Activated naive CD8-positive, alpha-beta T cell treated with anti-CD3 and anti-CD28 coated beads, Interleukin-2, amount 50 U/mL, for 24 hours (primary cell): Measurements from ENCODE around the gene GLB1L2.

ENCODE experiments used
- ATAC-seq: fragments of 150-1000 bp; cut with Tn5 transposase; one replicate; pipeline ENCODE4 v1.10.0; 2021
- DNase-seq: peaks from one replicate; pipeline ENCODE4 v3.0.0; 2021
- H3K27ac Mint-ChIP-seq: one replicate; pipeline ENCODE4 v1.8.0; 2021; ENCODE audit warnings: mild to moderate bottlenecking, mixed read lengths
- H3K27me3 Mint-ChIP-seq: one replicate; pipeline ENCODE4 v1.8.0; 2021; ENCODE audit warnings: mixed read lengths
- H3K36me3 Mint-ChIP-seq: one replicate; pipeline ENCODE4 v1.8.0; 2021; ENCODE audit warnings: low read depth, mixed read lengths
- H3K4me1 Mint-ChIP-seq: one replicate; pipeline ENCODE4 v1.8.0; 2021; ENCODE audit warnings: mixed read lengths
- H3K4me3 Mint-ChIP-seq: one replicate; pipeline ENCODE4 v1.8.0; 2021; ENCODE audit warnings: mild to moderate bottlenecking, moderate library complexity, mixed read lengths
- H3K9me3 Mint-ChIP-seq: one replicate; pipeline ENCODE4 v1.8.0; 2021; ENCODE audit warnings: mixed read lengths

The GLB1L2 gene

GRCh38 chr11:134388590-134388989, 56.8 kb downstream of the GLB1L2 start:
- DNase-seq (no peak), ATAC-seq (no peak)
- H3K4me3 Mint-ChIP-seq, result no peak overlapping the region
- H3K36me3 Mint-ChIP-seq, result no peaks in the 10 kb centered on the region
- H3K4me1 Mint-ChIP-seq, result peaks cover 16% of the 10 kb centered on the region
- H3K27ac Mint-ChIP-seq, result no peak overlapping the region
- H3K27me3 Mint-ChIP-seq, result peaks cover 15% of the 10 kb centered on the region
- no peaks in the 10 kb centered on the region for H3K9me3 Mint-ChIP-seq

DNA sequence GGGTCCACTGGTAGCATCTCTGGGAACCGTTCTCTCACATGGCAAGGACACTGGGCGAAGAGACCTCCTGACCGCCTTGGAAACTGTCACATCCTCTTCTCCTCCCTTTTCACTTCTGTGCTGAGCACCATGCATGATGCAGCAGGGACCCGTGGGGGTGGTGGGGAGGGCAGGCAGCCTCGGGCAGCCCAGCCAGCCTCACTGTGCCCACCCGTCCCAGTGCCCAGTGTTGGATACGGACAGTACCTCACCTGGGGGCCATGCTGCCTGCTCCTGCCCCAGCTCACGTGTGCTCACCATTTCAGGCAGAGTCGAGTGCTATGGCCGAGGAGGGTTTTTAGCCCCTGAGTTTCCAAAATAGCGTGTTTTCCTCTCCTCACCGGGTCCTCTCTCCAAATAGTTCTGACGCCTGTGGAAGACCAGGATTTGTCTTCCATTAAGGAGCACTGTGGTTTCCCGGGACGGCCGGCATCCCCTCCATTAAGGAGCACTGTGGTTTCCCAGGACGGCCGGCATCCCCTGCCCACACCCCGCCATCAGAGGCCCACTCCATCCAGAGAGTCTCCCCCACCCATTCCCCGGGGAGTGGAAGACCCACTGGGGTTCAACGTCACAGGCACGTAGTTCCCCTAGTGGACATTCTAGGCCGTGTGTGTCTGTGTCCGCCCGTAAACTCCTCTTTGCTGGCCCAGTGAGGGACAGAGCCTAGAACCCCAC, 57.8 kb downstream of the GLB1L2 start:
- Mint-ChIP-seq H3K27me3 (peaks cover 15% of the 10 kb centered on the region), H3K4me3 (no peak overlapping the region), H3K4me1 (peaks cover 16% of the 10 kb centered on the region)

DNA sequence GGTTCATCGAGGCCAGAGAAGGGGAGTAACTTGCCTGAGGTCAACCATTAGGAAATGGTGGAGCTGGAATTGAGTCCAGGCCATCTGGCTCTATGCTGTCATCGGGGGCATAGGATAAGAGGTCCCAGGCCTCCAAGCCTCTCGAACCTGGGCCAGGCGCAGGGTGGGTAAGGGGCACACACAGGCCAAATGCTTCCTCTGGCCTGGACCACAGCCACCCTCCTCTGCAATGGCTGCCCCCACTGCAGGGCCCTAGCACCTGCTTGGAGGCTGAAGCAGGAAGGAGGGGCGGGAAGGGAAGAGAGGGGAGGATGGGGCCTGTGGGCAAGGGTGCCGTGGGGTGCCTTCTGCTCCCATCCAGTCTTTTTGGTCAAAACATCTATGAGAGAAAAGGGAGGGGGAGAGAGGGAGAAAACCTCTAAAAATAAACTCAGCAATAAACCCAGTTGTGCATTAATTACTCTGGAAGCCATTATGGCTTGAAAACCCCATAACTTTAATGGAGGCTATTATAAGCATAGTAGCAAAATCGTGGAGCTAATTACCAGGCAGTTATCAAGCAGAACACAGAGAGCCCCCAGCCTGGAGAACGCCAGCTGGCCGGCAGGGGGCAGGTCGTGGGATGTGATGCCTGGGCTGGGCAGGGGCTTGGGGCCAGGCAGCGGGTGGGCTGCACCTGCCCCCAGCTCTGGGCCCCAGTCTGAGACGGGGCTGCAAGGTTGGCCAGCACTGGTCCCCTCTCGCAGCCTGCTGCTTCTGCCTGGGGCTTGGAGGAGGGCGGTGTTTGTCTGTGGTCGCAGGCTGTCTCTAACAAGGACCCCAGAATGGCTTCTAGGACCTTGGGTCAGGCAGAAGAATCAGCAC, 59.1 kb downstream of the GLB1L2 start:
- H3K4me3 Mint-ChIP-seq, result no peak overlapping the region
- peaks cover 10% of the 10 kb centered on the region for H3K27me3 Mint-ChIP-seq
- peaks cover 14% of the 10 kb centered on the region for H3K4me1 Mint-ChIP-seq
- ATAC-seq, result no peak
- no peak overlapping the region for H3K27ac Mint-ChIP-seq
- no peaks in the 10 kb centered on the region for H3K9me3 Mint-ChIP-seq
- DNase-seq, result no peak
- no peaks in the 10 kb centered on the region for H3K36me3 Mint-ChIP-seq

More for the DNA sequence above, 57.8 kb downstream of the GLB1L2 start:
- Mint-ChIP-seq H3K27ac (no peak overlapping the region), H3K36me3 (no peaks in the 10 kb centered on the region), H3K9me3 (no peaks in the 10 kb centered on the region)
- DNase-seq (no peak), ATAC-seq (no peak)

DNA sequence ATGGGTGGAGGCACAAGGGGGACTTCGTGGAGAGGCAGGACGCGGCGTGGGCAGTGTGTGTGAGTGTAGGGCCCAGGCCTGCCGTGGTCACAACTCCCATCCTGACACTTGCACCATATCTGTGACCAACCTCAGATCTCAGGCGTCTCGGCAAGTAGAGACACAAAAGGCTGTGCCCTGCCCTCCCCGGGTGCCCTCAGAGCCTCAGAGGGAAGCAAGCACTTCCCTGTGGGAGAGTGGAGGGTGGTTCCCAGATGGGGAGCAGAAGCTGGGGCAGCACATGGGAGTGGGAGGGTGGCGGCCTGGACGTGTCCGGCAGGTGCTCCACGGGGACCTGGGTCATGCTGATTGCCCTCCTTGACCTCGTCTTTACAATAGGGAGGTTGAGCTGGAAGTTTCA, 59.9 kb downstream of the GLB1L2 start:
- no peak overlapping the region for H3K4me3 Mint-ChIP-seq
- ATAC-seq (no peak), DNase-seq (no peak)
- peaks cover 7% of the 10 kb centered on the region for H3K27me3 Mint-ChIP-seq
- peaks cover 7% of the 10 kb centered on the region for H3K4me1 Mint-ChIP-seq
- H3K36me3 Mint-ChIP-seq, result no peaks in the 10 kb centered on the region
- no peaks in the 10 kb centered on the region for H3K9me3 Mint-ChIP-seq
- H3K27ac Mint-ChIP-seq, result no peak overlapping the region

- H3K4me1 Mint-ChIP-seq, result no peaks in the 10 kb centered on the region
- ATAC-seq (no peak), DNase-seq (no peak)
- no peak overlapping the region for H3K27ac Mint-ChIP-seq
- no peak overlapping the region for H3K4me3 Mint-ChIP-seq
- no peaks in the 10 kb centered on the region for H3K36me3 Mint-ChIP-seq
- peaks cover 7% of the 10 kb centered on the region for H3K27me3 Mint-ChIP-seq
- H3K9me3 Mint-ChIP-seq, result no peaks in the 10 kb centered on the region
These were observed 61.3 kb downstream of the GLB1L2 start for GRCh38 chr11:134392953-134393615.

- no peaks in the 10 kb centered on the region for H3K9me3 Mint-ChIP-seq
- H3K4me3 Mint-ChIP-seq, result no peak overlapping the region
- no peak overlapping the region for H3K27ac Mint-ChIP-seq
- DNase-seq (no peak), ATAC-seq (no peak)
- no peaks in the 10 kb centered on the region for H3K4me1 Mint-ChIP-seq
- peaks cover 7% of the 10 kb centered on the region for H3K27me3 Mint-ChIP-seq
- no peaks in the 10 kb centered on the region for H3K36me3 Mint-ChIP-seq
These were observed 61.9 kb downstream of the GLB1L2 start for GRCh38 chr11:134393638-134394037.

- H3K36me3 Mint-ChIP-seq, result no peaks in the 10 kb centered on the region
- no peak overlapping the region for H3K27ac Mint-ChIP-seq
- peaks cover 7% of the 10 kb centered on the region for H3K27me3 Mint-ChIP-seq
- H3K4me3 Mint-ChIP-seq, result no peak overlapping the region
- DNase-seq (no peak), ATAC-seq (no peak)
- no peaks in the 10 kb centered on the region for H3K4me1 Mint-ChIP-seq
- no peaks in the 10 kb centered on the region for H3K9me3 Mint-ChIP-seq
These were observed 62.5 kb downstream of the GLB1L2 start for GRCh38 chr11:134394311-134394710.

DNA sequence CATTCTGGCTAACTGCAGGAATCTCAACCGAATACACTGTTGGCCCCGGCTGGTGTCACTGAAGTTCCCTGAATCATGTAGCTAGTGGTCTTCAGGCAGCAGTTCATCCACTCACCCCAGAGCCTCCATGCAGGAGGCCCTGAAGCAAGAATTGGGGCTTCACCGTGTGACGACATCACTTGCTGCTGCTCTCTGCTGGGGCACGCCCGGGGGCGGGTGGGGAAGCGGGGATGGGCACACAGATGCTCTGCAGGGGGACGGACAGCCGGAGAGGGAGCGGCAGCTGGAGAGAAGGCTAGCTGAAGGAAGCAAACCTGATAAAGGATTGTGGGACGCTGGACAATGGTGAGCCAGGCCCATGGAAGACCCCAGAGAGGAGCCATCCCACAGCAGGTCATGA, 63.2 kb downstream of the GLB1L2 start:
- H3K4me1 Mint-ChIP-seq, result no peaks in the 10 kb centered on the region
- peaks cover 7% of the 10 kb centered on the region for H3K27me3 Mint-ChIP-seq
- H3K36me3 Mint-ChIP-seq, result no peaks in the 10 kb centered on the region
- H3K27ac Mint-ChIP-seq, result no peak overlapping the region
- DNase-seq (no peak), ATAC-seq (no peak)
- H3K9me3 Mint-ChIP-seq, result no peaks in the 10 kb centered on the region
- H3K4me3 Mint-ChIP-seq, result no peak overlapping the region

- no peaks in the 10 kb centered on the region for H3K4me1 Mint-ChIP-seq
- peaks cover 11% of the 10 kb centered on the region for H3K27me3 Mint-ChIP-seq
- H3K4me3 Mint-ChIP-seq, result no peak overlapping the region
- no peak overlapping the region for H3K27ac Mint-ChIP-seq
- no peak for ATAC-seq
- H3K36me3 Mint-ChIP-seq, result no peaks in the 10 kb centered on the region
- DNase-seq, result no peak
- no peaks in the 10 kb centered on the region for H3K9me3 Mint-ChIP-seq
These were observed 65.7 kb downstream of the GLB1L2 start for GRCh38 chr11:134397304-134398078.

GRCh38 chr11:134398079-134398444, 66.3 kb downstream of the GLB1L2 start:
- DNase-seq (no peak), ATAC-seq (no peak)
- Mint-ChIP-seq H3K9me3 (no peaks in the 10 kb centered on the region), H3K27ac (no peak overlapping the region), H3K36me3 (no peaks in the 10 kb centered on the region), H3K4me3 (no peak overlapping the region), H3K27me3 (peaks cover 11% of the 10 kb centered on the region), H3K4me1 (no peaks in the 10 kb centered on the region)

DNA sequence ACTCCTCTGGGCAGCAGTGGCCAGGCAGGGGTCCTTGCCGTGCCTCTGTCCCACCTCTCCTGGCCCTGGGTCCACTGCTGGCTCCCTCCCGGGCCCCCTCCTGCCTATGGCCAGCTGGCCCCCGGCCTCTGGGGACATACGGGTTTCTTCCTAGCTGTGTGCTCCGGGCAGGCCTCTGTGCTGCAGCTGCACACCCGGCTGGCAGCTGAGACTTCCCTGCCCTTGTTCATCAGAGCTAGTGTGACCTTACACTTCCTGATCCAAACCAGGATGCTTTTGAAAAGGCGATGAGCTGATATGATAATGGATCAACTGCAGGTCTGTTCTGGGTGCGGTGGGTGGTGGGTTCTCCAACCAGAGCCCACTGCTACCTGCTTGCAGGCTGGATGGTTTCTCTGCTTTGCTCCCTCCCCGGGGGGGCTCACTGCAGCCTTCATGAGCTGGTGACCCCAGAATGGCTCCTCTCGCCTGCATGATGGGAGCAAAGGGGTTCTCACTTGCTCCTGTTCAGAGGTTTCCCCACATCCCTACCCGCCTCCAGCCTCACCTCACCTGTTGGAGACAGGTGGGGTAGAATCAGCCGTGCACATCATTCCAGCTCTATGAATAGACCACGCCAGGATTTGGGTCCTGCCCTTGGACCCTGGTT, 67.0 kb downstream of the GLB1L2 start:
- Mint-ChIP-seq H3K9me3 (no peaks in the 10 kb centered on the region), H3K36me3 (no peaks in the 10 kb centered on the region), H3K4me3 (no peak overlapping the region), H3K27me3 (peaks cover 7% of the 10 kb centered on the region), H3K27ac (no peak overlapping the region), H3K4me1 (no peaks in the 10 kb centered on the region)
- ATAC-seq (no peak), DNase-seq (no peak)

GRCh38 chr11:134399293-134399654, 67.5 kb downstream of the GLB1L2 start:
- Mint-ChIP-seq H3K36me3 (no peaks in the 10 kb centered on the region), H3K4me1 (no peaks in the 10 kb centered on the region), H3K27ac (no peak overlapping the region), H3K9me3 (no peaks in the 10 kb centered on the region), H3K4me3 (no peak overlapping the region), H3K27me3 (peaks cover 7% of the 10 kb centered on the region)
- no peak for DNase-seq
- no peak for ATAC-seq

- H3K9me3 Mint-ChIP-seq, result no peaks in the 10 kb centered on the region
- H3K36me3 Mint-ChIP-seq, result no peaks in the 10 kb centered on the region
- DNase-seq (no peak), ATAC-seq (no peak)
- no peaks in the 10 kb centered on the region for H3K4me1 Mint-ChIP-seq
- H3K27ac Mint-ChIP-seq, result no peak overlapping the region
- H3K4me3 Mint-ChIP-seq, result no peak overlapping the region
- peaks cover 7% of the 10 kb centered on the region for H3K27me3 Mint-ChIP-seq
These were observed 68.2 kb downstream of the GLB1L2 start for GRCh38 chr11:134399996-134400395.
